SK-N-MC (cell line): ENCODE measurements around the gene PARVA.

ENCODE experiments used
- EZH2 ChIP-seq: fragments of 200-600 bp; sonication (generic); IDR thresholded peaks from one replicate; pipeline ENCODE4 v1.6.1; 2017; ENCODE audit warnings: antibody characterized with exemption
- POLR2AphosphoS5 ChIP-seq: IDR thresholded peaks from 2 replicates; pipeline ENCODE4 v1.6.1; 2012; ENCODE audit warnings: mild to moderate bottlenecking, low read depth, low read length, borderline replicate concordance

- TF ChIP-seq EZH2 = no peak
- no peak for TF ChIP-seq POLR2AphosphoS5
Observed at GRCh38 chr11:12393691-12394090, 16.3 kb downstream of the PARVA start.
